Ectodermal cell (in vitro differentiated cells): ENCODE data around the gene SDCCAG8.

Experiments used
- H3K27ac ChIP-seq: 2 replicates; pipeline ENCODE4 v1.7.0; 2013; ENCODE audit warnings: mild to moderate bottlenecking, low read depth, low read length; ENCODE audit not compliant: insufficient read depth, poor library complexity, severe bottlenecking
- H3K27me3 ChIP-seq: 2 replicates; pipeline ENCODE4 v1.7.0; 2013; ENCODE audit warnings: mild to moderate bottlenecking, low read length; ENCODE audit not compliant: insufficient read depth, control insufficient read depth, poor library complexity, severe bottlenecking
- H3K36me3 ChIP-seq: one replicate; pipeline ENCODE4 v1.7.0; 2013; ENCODE audit warnings: low read length; ENCODE audit not compliant: control insufficient read depth, insufficient read depth
- H3K4me1 ChIP-seq: one replicate; pipeline ENCODE4 v1.7.0; 2013; ENCODE audit warnings: low read length; ENCODE audit not compliant: control insufficient read depth, insufficient read depth
- H3K4me3 ChIP-seq: 2 replicates; pipeline ENCODE4 v1.7.0; 2013; ENCODE audit warnings: low read depth, low read length, control low read depth; ENCODE audit not compliant: insufficient read depth
- H3K9me3 ChIP-seq: 2 replicates; pipeline ENCODE4 v1.7.0; 2013; ENCODE audit warnings: mild to moderate bottlenecking, low read length, moderate library complexity; ENCODE audit not compliant: control insufficient read depth
- WGBS, 2 experiments: methylation state at CpG; one replicate each; pipeline ENCODE4 v1.1.7; 2013; ENCODE audit warnings: missing lambda C conversion rate in 2 of 2; 5-methylcytosine and 5-hydroxymethylcytosine counted together

SDCCAG8 gene

DNA sequence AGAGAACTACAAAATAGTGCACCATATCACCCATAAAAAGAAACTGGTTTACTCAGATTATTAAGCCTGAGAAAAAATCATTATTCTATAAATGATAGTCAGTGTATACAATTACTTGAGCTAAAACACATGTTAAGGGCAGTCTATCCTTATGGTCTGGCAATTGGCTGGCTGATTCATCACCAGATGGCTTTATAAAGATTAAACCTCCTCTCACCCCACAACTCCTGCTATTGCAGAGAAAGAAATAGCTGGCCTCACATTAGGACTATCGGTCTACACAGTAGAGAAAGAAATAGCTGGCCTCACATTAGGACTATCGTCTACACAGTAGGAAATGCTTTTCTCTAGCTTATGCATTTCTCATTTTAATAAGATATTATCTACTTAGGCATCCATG lies 21.9 kb upstream of the SDCCAG8 start:
- H3K9me3 ChIP-seq, result peaks cover 3% of the 10 kb centered on the region
- H3K27me3 ChIP-seq, result no peaks in the 10 kb centered on the region
- no peak overlapping the region for H3K27ac ChIP-seq
- H3K4me1 ChIP-seq, result no peaks in the 10 kb centered on the region
- no peak overlapping the region for H3K4me3 ChIP-seq
- peaks cover 24% of the 10 kb centered on the region for H3K36me3 ChIP-seq
- WGBS, 2 experiments, result 88 to 100% methylated on average over 2 of the region's 2 CpGs

DNA sequence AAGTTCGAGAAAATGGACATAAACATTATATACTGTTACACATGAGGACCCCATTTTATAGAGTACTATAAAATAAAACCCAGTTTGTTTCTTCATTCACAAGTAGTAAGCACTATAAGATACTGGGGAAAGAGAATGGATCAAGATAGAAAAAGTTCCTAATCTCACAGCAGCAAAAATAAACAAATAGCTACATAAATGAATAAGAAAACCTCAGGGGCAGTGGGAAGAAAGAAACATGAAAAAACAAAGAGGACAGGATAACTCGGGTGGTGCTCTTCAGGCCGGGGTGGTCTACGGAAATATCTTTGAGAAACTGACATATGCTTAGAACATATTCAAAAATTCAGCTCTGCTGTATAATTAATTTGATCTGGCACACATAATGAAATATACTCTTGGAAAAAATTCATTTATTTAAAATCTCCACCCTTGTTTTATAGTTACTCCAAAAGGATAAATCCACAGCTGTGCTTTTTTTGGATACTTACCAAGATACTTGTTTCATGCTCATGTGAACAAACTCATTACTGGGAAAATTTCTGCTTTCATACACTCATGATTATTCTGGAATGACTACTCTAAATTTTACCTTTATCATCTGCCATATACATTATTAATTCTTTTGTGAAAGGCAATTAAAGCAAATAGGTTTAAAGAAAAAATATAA lies 20.7 kb upstream of the SDCCAG8 start:
- 94% methylated on average over 3 of the region's 4 CpGs; no CpG with 5 or more reads in 1 of the 2 experiments for WGBS, 2 experiments
- no peaks in the 10 kb centered on the region for H3K4me1 ChIP-seq
- peaks cover 15% of the 10 kb centered on the region for H3K36me3 ChIP-seq
- H3K9me3 ChIP-seq, result peaks cover 2% of the 10 kb centered on the region
- no peak overlapping the region for H3K27ac ChIP-seq
- H3K27me3 ChIP-seq, result no peaks in the 10 kb centered on the region
- H3K4me3 ChIP-seq, result no peak overlapping the region

DNA sequence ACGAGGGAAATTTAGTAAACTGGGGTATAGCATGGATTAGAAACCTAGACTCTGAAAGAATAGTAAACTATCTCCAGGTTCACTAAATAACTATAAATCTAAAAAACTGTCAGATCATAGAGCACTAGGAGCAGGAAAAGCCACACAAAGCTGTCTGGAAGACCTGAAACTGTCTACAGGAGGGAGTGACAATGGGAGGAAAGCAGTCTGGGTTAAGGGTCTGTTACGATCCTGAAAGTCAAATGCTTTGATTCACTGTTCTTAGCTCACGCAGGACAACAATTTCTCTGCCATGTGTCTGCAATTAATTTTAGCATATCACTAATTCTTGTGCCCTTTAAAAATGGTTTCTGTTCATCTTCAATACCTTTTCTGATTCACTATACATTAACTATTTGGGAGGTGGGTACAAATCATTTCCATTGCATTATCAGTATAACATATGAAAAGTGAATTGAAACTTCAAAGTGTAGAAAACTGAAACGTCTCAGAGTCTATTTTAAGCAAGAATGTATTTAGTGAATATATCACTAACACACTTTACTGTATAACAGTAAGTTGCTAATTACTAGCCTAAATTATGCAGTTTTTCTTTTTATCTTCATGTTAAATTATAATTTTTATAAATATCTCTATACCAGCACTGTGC lies 19.1 kb upstream of the SDCCAG8 start:
- 84 to 95% methylated on average over 2 to 3 of the region's 4 CpGs for WGBS, 2 experiments
- Histone ChIP-seq H3K4me3 (no peak overlapping the region), H3K36me3 (peaks cover 15% of the 10 kb centered on the region), H3K4me1 (no peaks in the 10 kb centered on the region), H3K27ac (no peak overlapping the region), H3K9me3 (peaks cover 2% of the 10 kb centered on the region), H3K27me3 (no peaks in the 10 kb centered on the region)

DNA sequence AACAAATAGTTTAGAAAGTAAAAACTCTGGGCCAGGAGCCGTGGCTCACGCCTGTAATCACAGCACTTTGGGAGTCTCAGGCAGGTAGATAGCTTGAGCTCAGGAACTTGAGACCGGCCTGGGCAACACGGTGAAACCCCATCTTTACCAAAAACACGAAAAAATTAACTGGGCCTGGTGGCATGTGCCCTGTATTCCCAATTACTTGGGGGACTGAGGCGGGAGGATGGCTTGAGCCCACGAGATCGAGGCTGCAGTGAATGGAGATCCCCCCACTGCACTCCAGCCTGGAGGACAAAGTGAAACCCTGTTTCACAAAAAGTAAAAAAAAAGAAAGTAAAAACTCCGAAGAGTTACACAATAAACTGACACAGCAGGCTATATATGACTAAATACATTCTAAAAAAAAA lies 11.4 kb upstream of the SDCCAG8 start:
- no peak overlapping the region for H3K4me3 ChIP-seq
- H3K27ac ChIP-seq, result no peak overlapping the region
- H3K9me3 ChIP-seq, result no peaks in the 10 kb centered on the region
- peaks cover 2% of the 10 kb centered on the region for H3K36me3 ChIP-seq
- H3K4me1 ChIP-seq, result no peaks in the 10 kb centered on the region
- 90 to 96% methylated on average over 8 of the region's 9 CpGs for WGBS, 2 experiments
- H3K27me3 ChIP-seq, result no peaks in the 10 kb centered on the region

DNA sequence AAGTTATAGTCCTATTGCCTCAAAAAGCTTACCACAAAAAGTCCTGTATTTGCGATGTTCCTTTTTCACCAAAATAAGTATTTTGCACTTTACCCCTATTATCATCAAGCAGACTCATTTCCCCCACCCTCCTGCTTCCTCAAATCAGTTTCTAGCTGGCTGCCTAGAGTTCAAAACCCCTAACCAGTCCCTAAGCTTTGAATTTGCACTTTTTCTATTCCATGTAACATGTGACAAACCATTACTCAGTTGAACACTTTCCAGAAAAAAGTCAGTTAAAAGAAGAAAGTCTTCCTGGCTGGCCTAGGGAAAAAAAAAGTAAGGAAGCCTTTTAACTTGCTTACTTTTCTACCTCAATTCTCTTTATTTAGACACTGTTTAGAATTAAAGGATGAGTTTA lies 8.9 kb upstream of the SDCCAG8 start:
- Histone ChIP-seq H3K27ac (no peak overlapping the region), H3K9me3 (no peaks in the 10 kb centered on the region), H3K36me3 (peaks cover 2% of the 10 kb centered on the region), H3K27me3 (no peaks in the 10 kb centered on the region), H3K4me1 (no peaks in the 10 kb centered on the region), H3K4me3 (no peak overlapping the region)
- 86 to 94% methylated on average over 1 of the region's 1 CpG for WGBS, 2 experiments

DNA sequence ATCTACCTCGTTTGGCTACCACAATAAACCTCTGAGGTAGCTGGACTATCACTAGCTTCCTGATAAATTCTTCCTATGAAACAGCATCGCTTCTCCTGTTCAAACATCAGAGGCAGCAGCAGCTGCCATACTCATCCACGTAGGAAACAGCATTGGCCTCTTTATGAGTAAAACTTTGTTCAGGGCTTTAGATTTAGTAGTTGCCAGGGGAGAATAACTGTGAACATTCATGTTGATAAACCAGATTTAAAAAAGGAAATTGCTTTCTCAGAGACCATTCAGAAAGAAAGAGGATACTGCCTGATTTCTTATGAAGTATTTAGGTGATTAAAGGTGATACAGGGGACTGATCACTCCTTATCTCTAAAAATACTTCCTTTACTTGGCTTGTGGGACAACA lies 7.9 kb upstream of the SDCCAG8 start:
- no peaks in the 10 kb centered on the region for H3K9me3 ChIP-seq
- no peaks in the 10 kb centered on the region for H3K4me1 ChIP-seq
- no peak overlapping the region for H3K4me3 ChIP-seq
- no peaks in the 10 kb centered on the region for H3K27me3 ChIP-seq
- no peak overlapping the region for H3K27ac ChIP-seq
- WGBS, 2 experiments, result 91 to 96% methylated on average over 3 of the region's 3 CpGs
- H3K36me3 ChIP-seq, result no peaks in the 10 kb centered on the region

DNA sequence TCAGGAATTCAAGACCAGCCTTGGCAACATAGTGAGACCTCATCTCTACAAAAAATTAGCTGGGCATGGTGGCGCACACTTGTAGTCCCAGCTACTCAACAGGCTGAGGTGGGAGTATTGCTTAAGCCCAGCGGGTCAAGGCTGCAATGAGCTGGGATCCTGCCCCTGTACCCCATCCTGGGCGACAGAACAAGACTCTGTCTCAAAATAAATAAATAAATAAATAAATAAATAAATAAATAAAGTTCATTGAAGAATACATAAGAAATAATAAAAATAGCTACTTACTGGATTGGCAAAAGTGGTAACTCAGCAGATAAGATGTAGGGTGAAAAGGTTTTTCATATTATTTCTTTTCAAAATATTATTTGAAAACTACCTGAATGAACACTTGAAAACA lies 6.6 kb upstream of the SDCCAG8 start:
- H3K27ac ChIP-seq, result no peak overlapping the region
- no peaks in the 10 kb centered on the region for H3K27me3 ChIP-seq
- no peaks in the 10 kb centered on the region for H3K9me3 ChIP-seq
- no peaks in the 10 kb centered on the region for H3K4me1 ChIP-seq
- H3K36me3 ChIP-seq, result no peaks in the 10 kb centered on the region
- H3K4me3 ChIP-seq, result no peak overlapping the region
- 91 to 98% methylated on average over 2 to 3 of the region's 3 CpGs for WGBS, 2 experiments

DNA sequence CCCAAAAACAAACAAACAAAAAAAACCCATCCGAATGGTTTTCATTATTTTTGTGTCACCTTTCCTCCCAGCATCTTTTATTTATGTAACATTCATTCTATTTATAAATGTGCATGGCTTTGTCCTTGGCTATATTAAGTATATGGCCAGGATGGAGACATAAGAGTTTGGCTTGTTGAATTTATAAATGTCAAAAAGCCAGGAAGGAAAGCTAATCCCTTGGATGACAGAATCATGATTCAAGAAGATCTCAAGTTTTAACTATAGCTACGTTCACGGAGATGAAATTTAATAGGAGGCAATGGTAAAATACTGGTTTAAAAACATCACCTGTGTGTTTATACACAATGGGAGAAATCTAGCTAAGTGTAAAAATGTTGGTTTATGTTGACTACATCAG lies 5.7 kb upstream of the SDCCAG8 start:
- Histone ChIP-seq H3K4me3 (no peak overlapping the region), H3K27ac (no peak overlapping the region), H3K4me1 (no peaks in the 10 kb centered on the region)

DNA sequence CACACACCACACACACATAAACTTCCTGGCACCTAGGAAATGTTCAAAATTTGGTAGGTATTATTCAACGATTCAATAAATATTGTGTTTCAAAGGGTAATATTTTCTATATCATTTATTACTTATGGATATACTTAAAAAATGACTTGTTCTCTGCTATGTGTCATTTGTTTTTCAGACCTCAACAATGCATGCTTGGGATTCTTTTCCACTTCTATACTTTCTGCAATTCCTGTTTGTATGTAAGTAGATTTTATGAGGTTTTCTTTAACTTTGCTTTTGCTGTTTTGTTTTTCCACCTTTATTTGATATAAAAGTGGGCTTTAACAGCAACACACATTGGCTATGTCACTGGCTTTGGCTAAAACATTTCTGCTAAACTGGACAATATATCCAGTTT lies 4.3 kb upstream of the SDCCAG8 start:
- H3K9me3 ChIP-seq, result no peaks in the 10 kb centered on the region
- H3K27ac ChIP-seq, result no peak overlapping the region
- no CpG with 5 or more reads among the region's 1 CpG for WGBS, 2 experiments
- H3K4me1 ChIP-seq, result no peaks in the 10 kb centered on the region
- H3K27me3 ChIP-seq, result no peaks in the 10 kb centered on the region
- no peak overlapping the region for H3K4me3 ChIP-seq
- no peaks in the 10 kb centered on the region for H3K36me3 ChIP-seq

More for the DNA sequence above, 5.7 kb upstream of the SDCCAG8 start:
- Histone ChIP-seq H3K36me3 (no peaks in the 10 kb centered on the region), H3K27me3 (no peaks in the 10 kb centered on the region), H3K9me3 (no peaks in the 10 kb centered on the region)
- 87 to 93% methylated on average over 2 to 3 of the region's 3 CpGs for WGBS, 2 experiments

DNA sequence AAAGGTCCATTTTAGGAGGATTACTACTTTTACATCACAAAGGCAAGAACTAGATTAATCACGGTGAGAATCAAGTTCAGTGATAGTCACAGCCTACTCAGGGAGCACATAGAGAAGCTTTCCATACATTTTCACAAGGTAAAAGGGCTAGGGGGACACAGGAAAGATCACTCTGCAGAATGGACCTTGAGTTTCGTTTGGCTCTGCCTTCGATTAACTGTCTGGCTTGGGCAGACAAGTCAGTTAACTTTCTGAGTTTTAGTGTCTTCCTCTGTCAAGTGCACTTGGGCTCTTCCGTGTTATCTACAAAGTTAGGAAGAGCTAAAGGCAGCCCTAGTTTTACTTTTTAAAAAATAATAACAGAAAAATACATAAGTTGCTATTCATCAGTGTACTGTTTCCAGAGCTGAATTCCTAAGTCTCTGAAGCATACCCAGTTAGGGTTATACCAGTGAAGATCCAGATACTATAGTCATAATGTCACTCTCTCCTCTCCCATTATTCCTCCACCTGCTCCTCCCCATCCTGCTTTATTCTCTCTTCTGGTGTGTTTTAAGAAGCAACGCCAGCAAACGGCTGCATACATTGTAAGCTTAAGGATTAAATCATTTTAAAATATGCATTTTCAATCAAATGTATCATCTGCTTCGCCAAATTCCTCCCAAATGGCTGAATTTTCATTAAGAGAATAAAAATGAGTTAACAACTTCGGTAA lies 2.5 kb upstream of the SDCCAG8 start:
- Histone ChIP-seq H3K27ac (peak overlapping the region; percentile 9), H3K27me3 (no peaks in the 10 kb centered on the region), H3K36me3 (no peaks in the 10 kb centered on the region), H3K4me3 (peak overlapping the region; percentile 79), H3K4me1 (peaks cover 2% of the 10 kb centered on the region), H3K9me3 (no peaks in the 10 kb centered on the region)
- WGBS, 2 experiments, result 12 to 18% methylated on average over 4 to 8 of the region's 8 CpGs
